Posterior vena cava (tissue), 2 donors: ENCODE measurements around the gene KRT79. TPM values are rescaled to one million over a fixed set of nuclear protein-coding genes. Genes with fewer than 3 reads are reported as not detected.

ENCODE experiments used
- DNase-seq: peaks from one replicate; pipeline ENCODE4 v3.0.0-alpha.2; 2020; ENCODE audit warnings: low spot score
- intact Hi-C, 2 donors: fragments of 100-400 bp; cut with DNase I; formaldehyde crosslinking; loops; one replicate each; pipeline versions ENCODE4 v1.14.1 to v1.14.2; 2022 to 2023
- total RNA-seq, 2 donors: library from RNA; stranded (reverse); fragmentation: NEBNext Ultra II Directional; extraction: Animal tissue kit (Norgen Biotek cat#: 25700); gene quantifications; one replicate each; pipeline ENCODE4 v1.2.1, GENCODE V29; 2021
- donor health status: DM: yes; HTN: yes; CAD: no.
- donor health status: DM: yes; HTN: yes; CAD: no.

KRT79 gene
- total RNA-seq, 2 donors from 2014 or later = not detected

GRCh38 chr12:52784909-52785308 lies 49.2 kb downstream of the KRT79 start:
- no peak for DNase-seq
- intact Hi-C loops = no loop called here

DNA sequence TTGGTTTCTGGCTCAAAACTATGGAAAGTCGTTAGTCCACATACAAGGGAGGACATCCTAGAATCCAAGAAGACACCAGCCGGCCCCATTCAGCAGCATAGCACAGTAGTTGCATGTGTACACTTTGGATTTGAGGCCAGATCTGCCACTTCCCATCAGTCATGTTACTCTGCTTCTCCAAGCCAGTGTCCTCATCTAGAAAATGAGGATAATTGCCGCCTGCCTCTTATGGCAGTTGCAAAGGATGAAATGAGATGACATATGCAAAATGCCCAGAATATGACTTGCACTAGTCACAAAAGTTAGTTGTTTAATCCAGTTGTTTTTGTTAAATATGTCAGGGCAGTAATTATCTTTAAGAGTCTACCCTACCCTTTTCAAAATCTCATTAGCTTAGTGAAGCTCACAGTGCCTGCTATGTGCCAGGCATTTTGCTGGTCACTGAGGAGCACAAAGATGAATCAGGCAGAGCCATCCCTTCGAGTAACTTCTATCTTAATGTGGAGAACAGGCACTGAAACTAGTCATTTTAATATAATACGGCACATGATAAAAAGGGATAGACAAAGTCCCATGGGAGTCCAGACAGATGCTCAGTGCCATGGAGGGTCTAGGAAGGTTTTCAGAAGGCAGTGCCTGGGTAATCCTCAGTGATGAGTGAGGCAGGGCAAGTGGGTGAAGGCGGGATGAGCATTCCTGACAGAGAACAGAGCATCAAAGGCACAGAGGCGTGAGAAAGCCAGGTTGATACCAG lies 50.4 kb downstream of the KRT79 start:
- no peak for DNase-seq
- intact Hi-C loops = no loop called here

- DNase-seq = no peak
- intact Hi-C loops = no loop called here
Observed at GRCh38 chr12:52782502-52782901, 51.6 kb downstream of the KRT79 start.

- no peak for DNase-seq
- intact Hi-C loops = no loop called here
Observed at GRCh38 chr12:52781399-52782082, 52.6 kb downstream of the KRT79 start.

DNA sequence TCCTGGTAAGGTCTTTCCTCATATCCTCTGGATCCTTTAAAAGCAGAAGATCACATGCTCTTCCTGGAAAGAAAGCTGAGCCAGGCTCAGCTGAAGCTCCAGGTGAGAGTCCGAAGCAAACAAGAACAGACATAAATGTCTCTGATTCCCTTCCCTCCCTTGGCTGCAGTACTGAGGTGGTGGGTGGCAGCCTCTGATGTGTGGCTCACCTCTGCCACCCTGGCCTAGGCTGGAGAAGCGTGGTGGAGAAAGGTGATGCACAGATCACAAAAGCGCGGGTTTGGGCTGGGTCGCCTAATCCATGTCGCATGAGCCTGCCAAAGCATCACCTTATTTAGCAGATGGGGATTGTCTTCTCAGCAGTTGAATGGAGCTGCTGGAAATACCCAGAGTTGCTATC lies 54.2 kb downstream of the KRT79 start:
- intact Hi-C loops = no loop called here
- DNase-seq = peak; percentile 19

GRCh38 chr12:52778833-52779232 lies 55.3 kb downstream of the KRT79 start:
- intact Hi-C loops = no loop called here
- DNase-seq = peak; percentile 5

DNA sequence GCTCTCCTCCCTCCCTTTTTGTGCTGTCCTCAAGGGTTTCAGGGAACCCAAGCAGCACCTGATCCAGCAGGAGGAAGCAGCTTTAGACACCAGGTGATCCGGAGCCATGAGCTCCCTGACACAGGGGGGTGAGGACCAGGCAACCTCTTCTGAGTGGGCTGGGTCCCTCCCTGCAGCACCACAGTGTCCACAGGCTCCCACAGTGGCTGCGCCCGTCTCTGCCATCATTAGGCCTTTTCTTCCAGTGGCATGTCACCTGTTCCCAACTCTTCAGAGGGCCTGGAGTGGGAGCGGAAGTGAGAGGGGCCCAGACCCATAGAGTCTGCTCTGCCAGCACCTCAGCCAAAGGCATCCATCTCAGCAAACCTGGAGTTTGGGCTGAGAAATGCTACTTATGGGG lies 56.5 kb downstream of the KRT79 start:
- intact Hi-C loops = no loop called here
- DNase-seq = peak; percentile 58

DNA sequence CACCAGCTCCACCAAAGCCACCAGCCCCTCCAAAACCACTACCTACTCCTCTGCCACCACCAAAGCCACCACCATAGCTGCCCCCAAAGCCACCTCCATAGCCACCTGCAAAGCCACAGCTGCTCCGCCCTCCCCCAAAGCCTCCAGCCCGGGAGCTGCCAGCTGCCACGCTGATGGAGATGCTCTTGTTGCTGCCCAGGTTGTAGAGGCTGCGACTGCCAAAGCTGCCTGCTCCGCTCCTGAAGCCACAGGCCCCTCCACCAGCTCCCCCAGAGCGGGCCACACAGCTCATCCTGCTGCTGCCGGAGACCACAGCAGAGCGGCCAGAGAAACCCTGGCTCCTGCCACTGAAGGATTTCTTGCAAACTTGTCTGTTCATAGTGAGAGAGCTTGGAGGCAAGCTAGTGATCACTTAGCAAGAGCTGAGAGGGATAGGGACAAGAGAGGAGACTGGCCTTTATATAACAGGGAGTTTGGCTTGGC lies 57.2 kb downstream of the KRT79 start, which contains the start of gene KRT76:
TSS of gene KRT76 (minus strand) at position 433 of the 483 bp plus-strand sequence. CDS start at position 379, 54 bp downstream.
- intact Hi-C loops = no loop called here
- DNase-seq = peak; percentile 68

DNA sequence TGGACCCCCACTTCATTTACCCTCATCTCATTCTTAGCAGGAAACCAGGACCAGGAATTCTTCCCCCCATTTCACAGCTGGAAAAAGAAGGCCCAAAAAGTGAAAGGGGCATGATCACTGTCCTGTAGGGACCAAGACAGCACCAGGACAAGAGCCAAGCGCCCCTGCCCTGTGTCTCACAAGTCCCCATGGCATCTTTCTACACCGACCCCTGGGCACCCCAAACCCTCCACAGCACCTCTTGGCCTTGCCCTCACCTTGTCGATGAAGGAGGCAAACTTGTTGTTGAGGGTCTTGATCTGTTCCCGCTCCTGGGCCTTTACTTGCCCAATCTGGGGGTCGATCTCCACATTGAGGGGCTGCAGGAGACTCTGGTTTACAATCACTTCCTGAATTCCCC lies 57.7 kb downstream of the KRT79 start:
- intact Hi-C loops = no loop called here

DNA sequence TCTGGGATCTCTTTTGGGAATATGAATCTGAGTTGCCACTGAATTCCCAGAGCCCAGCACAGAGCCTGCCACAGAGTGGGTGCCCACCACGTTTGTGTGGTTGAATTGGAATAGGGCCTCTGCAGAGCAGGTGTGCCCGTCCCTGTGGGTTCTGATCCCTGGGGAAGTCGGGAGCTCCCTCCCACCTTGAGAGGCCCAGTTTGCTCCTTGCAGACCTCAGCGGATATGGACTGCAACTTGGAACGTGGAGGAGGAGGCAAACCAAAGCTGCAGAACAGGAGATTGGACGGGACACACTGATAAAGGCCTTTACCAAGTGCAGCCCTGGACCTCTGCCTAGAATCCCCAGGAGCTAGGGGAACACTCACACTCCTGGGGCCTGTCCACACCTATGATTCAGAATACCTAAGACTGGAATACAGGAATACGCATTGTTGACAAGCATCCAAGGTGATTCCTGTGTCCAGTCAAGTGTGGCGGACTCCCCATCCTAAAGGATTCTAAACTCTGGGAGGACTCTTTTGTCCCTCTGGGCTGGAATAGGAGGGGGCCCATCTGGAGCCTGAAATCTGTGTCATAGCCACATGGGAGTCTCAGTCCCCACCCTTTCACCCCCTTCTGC lies 59.4 kb downstream of the KRT79 start:
- peak; percentile 40 for DNase-seq
- intact Hi-C loops = no loop called here

More for the DNA sequence above, 57.7 kb downstream of the KRT79 start:
- DNase-seq = peak; percentile 25

GRCh38 chr12:52772772-52773171 lies 61.3 kb downstream of the KRT79 start:
- peak; percentile 16 for DNase-seq
- intact Hi-C loops = no loop called here

- intact Hi-C loops = no loop called here
- DNase-seq = no peak
Observed at GRCh38 chr12:52772188-52772587, 61.9 kb downstream of the KRT79 start.

- no peak for DNase-seq
- intact Hi-C loops = no loop called here
Observed at GRCh38 chr12:52771505-52771904, 62.6 kb downstream of the KRT79 start.

Other genes with a start within 250 kb of the KRT79 start
- not detected for gene KRT72, start 232.8 kb downstream of the KRT79 start, total RNA-seq
- gene KRT73, start 215.8 kb downstream of the KRT79 start, total RNA-seq = not detected
- not detected for gene KRT2, start 182.1 kb downstream of the KRT79 start, total RNA-seq
- under 1 TPM in 1 of 2 donors, not detected in 1; 0.42 TPM for gene KRT1, start 153.9 kb downstream of the KRT79 start, total RNA-seq
- gene KRT77, start 130.8 kb downstream of the KRT79 start, total RNA-seq = not detected
- not detected for gene KRT76, start 57.0 kb downstream of the KRT79 start, total RNA-seq
- not detected for gene KRT3, start 38.2 kb downstream of the KRT79 start, total RNA-seq
- not detected for gene KRT4, start 20.2 kb downstream of the KRT79 start, total RNA-seq
- gene KRT78, start 14.7 kb upstream of the KRT79 start, total RNA-seq = not detected
- gene KRT8, start 70.8 kb upstream of the KRT79 start, total RNA-seq = 10 to 100 TPM in 1 of 2 donors, 1 to 10 TPM in 1; 4.0 to 23.6 TPM
- gene KRT18, start 114.8 kb upstream of the KRT79 start, total RNA-seq = 10 to 100 TPM; 14.1 to 20.5 TPM
- 100 to 1,000 TPM; 311 to 314 TPM for gene EIF4B, start 172.1 kb upstream of the KRT79 start, total RNA-seq
- 100 to 1,000 TPM; 139 to 218 TPM for gene TNS2, start 215.8 kb upstream of the KRT79 start, total RNA-seq
- 10 to 100 TPM; 77.6 to 90.5 TPM for gene SPRYD3, start 245.1 kb upstream of the KRT79 start, total RNA-seq